ENCODE measurements around the gene SDCCAG8. TPM values are rescaled to one million over a fixed set of nuclear protein-coding genes. Genes with fewer than 3 reads are reported as not detected.

Gene SDCCAG8
- polyA plus RNA-seq, 1 donor, result 20.2 TPM

Other genes with a start within 250 kb of the SDCCAG8 start
- 46.9 TPM for gene CEP170, start 760 bp upstream of the SDCCAG8 start, polyA plus RNA-seq (ENCODE audit: insufficient read length)

All from hindlimb muscle (tissue), 1 donor.